Subcutaneous abdominal adipose tissue (tissue), 5 donors: ENCODE measurements around the gene C1QTNF5.

ENCODE experiments used
- H3K27ac ChIP-seq: one replicate; pipeline ENCODE4 v1.7.0; 2013; ENCODE audit warnings: low read depth, mild to moderate bottlenecking, inconsistent platforms, low read length, moderate library complexity
- H3K27me3 ChIP-seq, 5 donors: one replicate each; pipeline ENCODE4 v1.7.0; 2013; ENCODE audit warnings: low read length in 5 of 5, inconsistent platforms in 1 of 5; ENCODE audit not compliant: control insufficient read depth in 5 of 5, insufficient read depth in 4 of 5
- H3K36me3 ChIP-seq, 5 donors: one replicate each; pipeline ENCODE4 v1.7.0; 2013; ENCODE audit warnings: low read length in 5 of 5; ENCODE audit not compliant: control insufficient read depth in 5 of 5, insufficient read depth in 5 of 5
- H3K4me1 ChIP-seq, 5 donors: one replicate each; pipeline ENCODE4 v1.7.0; 2013; ENCODE audit warnings: low read length in 5 of 5, mild to moderate bottlenecking in 3 of 5, moderate library complexity in 1 of 5; ENCODE audit not compliant: control insufficient read depth in 5 of 5, insufficient read depth in 5 of 5
- H3K4me3 ChIP-seq, 5 donors: one replicate each; pipeline ENCODE4 v1.7.0; 2013; ENCODE audit warnings: low read length in 5 of 5, low read depth in 1 of 5
- H3K9ac ChIP-seq, 5 donors: one replicate each; pipeline ENCODE4 v1.7.0; 2013; ENCODE audit warnings: low read length in 5 of 5, mild to moderate bottlenecking in 4 of 5, moderate library complexity in 3 of 5
- H3K9me3 ChIP-seq, 5 donors: one replicate each; pipeline ENCODE4 v1.7.0; 2013; ENCODE audit warnings: low read length in 5 of 5; ENCODE audit not compliant: control insufficient read depth in 5 of 5
- donor health status: healthy.
- donor health status: healthy.
- donor health status: healthy.
- donor health status: healthy.
- donor health status: healthy.

C1QTNF5 gene

GRCh38 chr11:119378851-119379465 is 38.3 kb upstream of the C1QTNF5 start:
- Histone ChIP-seq H3K27ac (no peak overlapping the region), H3K27me3 (no peaks in the 10 kb centered on the region), H3K4me1 (peaks cover 14 to 44% (median 39%) of the 10 kb centered on the region in 5 donors), H3K9me3 (no peaks in the 10 kb centered on the region), H3K36me3 (no peaks in the 10 kb centered on the region), H3K9ac (no peak overlapping the region), H3K4me3 (no peak overlapping the region)

GRCh38 chr11:119377961-119378667 is 37.4 kb upstream of the C1QTNF5 start:
- Histone ChIP-seq H3K9me3 (no peaks in the 10 kb centered on the region), H3K27ac (no peak overlapping the region), H3K4me3 (no peak overlapping the region)

GRCh38 chr11:119377112-119377901 is 36.6 kb upstream of the C1QTNF5 start:
- Histone ChIP-seq H3K27me3 (no peaks in the 10 kb centered on the region), H3K4me1 (peaks cover 14 to 54% (median 42%) of the 10 kb centered on the region in 5 donors), H3K27ac (no peak overlapping the region), H3K36me3 (no peaks in the 10 kb centered on the region), H3K9me3 (no peaks in the 10 kb centered on the region), H3K9ac (no peak overlapping the region), H3K4me3 (no peak overlapping the region)

More at GRCh38 chr11:119377961-119378667, 37.4 kb upstream of the C1QTNF5 start:
- peaks cover 14 to 50% (median 39%) of the 10 kb centered on the region in 5 donors for H3K4me1 ChIP-seq
- no peaks in the 10 kb centered on the region for H3K36me3 ChIP-seq
- H3K9ac ChIP-seq, result no peak overlapping the region
- H3K27me3 ChIP-seq, result no peaks in the 10 kb centered on the region

- Histone ChIP-seq H3K9me3 (no peaks in the 10 kb centered on the region), H3K36me3 (no peaks in the 10 kb centered on the region), H3K27ac (peak overlapping the region; percentile 57), H3K27me3 (no peaks in the 10 kb centered on the region), H3K4me1 (peaks cover 13 to 55% (median 45%) of the 10 kb centered on the region in 5 donors), H3K9ac (no peak overlapping the region), H3K4me3 (peak overlapping the region in 1 of 5 donors; percentile 6)
These were observed 35.6 kb upstream of the C1QTNF5 start for GRCh38 chr11:119376197-119376847.

- Histone ChIP-seq H3K4me1 (peaks cover 13 to 55% (median 45%) of the 10 kb centered on the region in 5 donors), H3K4me3 (peak overlapping the region in 1 of 5 donors; percentile 6), H3K9ac (no peak overlapping the region), H3K36me3 (no peaks in the 10 kb centered on the region), H3K27me3 (no peaks in the 10 kb centered on the region), H3K27ac (peak overlapping the region; percentile 57), H3K9me3 (no peaks in the 10 kb centered on the region)
These were observed 34.9 kb upstream of the C1QTNF5 start for GRCh38 chr11:119375337-119376196.

- peak overlapping the region; percentile 57 for H3K27ac ChIP-seq
- H3K36me3 ChIP-seq, result no peaks in the 10 kb centered on the region
- H3K4me1 ChIP-seq, result peaks cover 14 to 60% (median 50%) of the 10 kb centered on the region in 5 donors
- H3K27me3 ChIP-seq, result no peaks in the 10 kb centered on the region
- peak overlapping the region in 1 of 5 donors; percentile 29 for H3K9ac ChIP-seq
- no peak overlapping the region for H3K4me3 ChIP-seq
- H3K9me3 ChIP-seq, result no peaks in the 10 kb centered on the region
These were observed 34.1 kb upstream of the C1QTNF5 start for GRCh38 chr11:119374632-119375336.

- Histone ChIP-seq H3K9me3 (no peaks in the 10 kb centered on the region), H3K4me3 (no peak overlapping the region), H3K4me1 (peaks cover 14 to 65% (median 50%) of the 10 kb centered on the region in 5 donors), H3K9ac (no peak overlapping the region), H3K27me3 (no peaks in the 10 kb centered on the region), H3K36me3 (no peaks in the 10 kb centered on the region), H3K27ac (no peak overlapping the region)
These were observed 33.4 kb upstream of the C1QTNF5 start for GRCh38 chr11:119373921-119374631.

GRCh38 chr11:119373059-119373920 is 32.6 kb upstream of the C1QTNF5 start:
- Histone ChIP-seq H3K27ac (no peak overlapping the region), H3K4me1 (peaks cover 16 to 73% (median 58%) of the 10 kb centered on the region in 5 donors), H3K9ac (no peak overlapping the region)

More at GRCh38 chr11:119373059-119373920, 32.6 kb upstream of the C1QTNF5 start:
- Histone ChIP-seq H3K9me3 (no peaks in the 10 kb centered on the region), H3K4me3 (no peak overlapping the region), H3K36me3 (no peaks in the 10 kb centered on the region), H3K27me3 (no peaks in the 10 kb centered on the region)
